ENCODE results near the gene ARHGAP40.
"Not testable (repeated sequence)": the region's sequence is repeated elsewhere in the genome, so short reads cannot be mapped to it uniquely, and the experiment has no call there.

DNA sequence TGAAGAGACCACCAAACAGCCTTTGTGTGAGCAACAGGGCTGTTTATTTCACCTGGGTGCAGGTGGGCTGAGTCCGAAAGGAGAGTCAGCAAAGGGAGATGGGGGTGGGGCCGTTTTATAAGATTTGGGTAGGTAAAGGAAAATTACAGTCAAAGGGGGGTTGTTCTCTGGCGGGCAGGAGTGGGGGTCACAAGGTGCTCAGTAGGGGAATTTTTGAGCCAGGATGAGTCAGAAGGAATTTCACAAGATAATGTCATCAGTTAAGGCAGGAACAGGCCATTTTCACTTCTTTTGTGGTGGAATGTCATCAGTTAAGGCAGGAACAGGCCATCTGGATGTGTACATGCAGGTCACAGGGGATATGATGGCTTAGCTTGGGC is 9.2 kb upstream of the ARHGAP40 start:
- not testable (repeated sequence) for TF ChIP-seq EZH2 (IDR thresholded peaks at IDR 0.05; ENCODE audit: insufficient read depth, poor library complexity, severe bottlenecking); EZH2phosphoT487 (IDR thresholded peaks at IDR 0.05; ENCODE audit: insufficient read depth, low read depth)

Data from GM23248 (cell line).